ENCODE results near the gene TRPM3.
A peak's percentile ranks its signal among the peaks of the same experiment; 100 is the strongest.
"Not testable (repeated sequence)": the region's sequence is repeated elsewhere in the genome, so short reads cannot be mapped to it uniquely, and the experiment has no call there.

TRPM3 gene

GRCh38 chr9:70747261-70747718 is 374.1 kb downstream of the TRPM3 start:
- no peak for DNase-seq

GRCh38 chr9:70746760-70747159 is 374.7 kb downstream of the TRPM3 start:
- DNase-seq = no peak

- DNase-seq = no peak
Observed at GRCh38 chr9:70746316-70746715, 375.1 kb downstream of the TRPM3 start.

- DNase-seq = not testable (repeated sequence)
Observed at GRCh38 chr9:70724794-70725193, 396.6 kb downstream of the TRPM3 start.

GRCh38 chr9:70724025-70724424 is 397.4 kb downstream of the TRPM3 start:
- DNase-seq = not testable (repeated sequence)

GRCh38 chr9:70706797-70707196 is 414.6 kb downstream of the TRPM3 start:
- not testable (repeated sequence) for DNase-seq

- DNase-seq = no peak
Observed at GRCh38 chr9:70701163-70701562, 420.3 kb downstream of the TRPM3 start.

- DNase-seq = no peak
Observed at GRCh38 chr9:70696694-70697335, 424.6 kb downstream of the TRPM3 start.

- DNase-seq = no peak
Observed at GRCh38 chr9:70694758-70695157, 426.7 kb downstream of the TRPM3 start.

GRCh38 chr9:70693186-70693585 is 428.2 kb downstream of the TRPM3 start:
- DNase-seq = no peak

GRCh38 chr9:70692431-70692830 is 429.0 kb downstream of the TRPM3 start:
- DNase-seq = no peak

- no peak for DNase-seq
Observed at GRCh38 chr9:70688704-70689103, 432.7 kb downstream of the TRPM3 start.

GRCh38 chr9:70683841-70684240 is 437.6 kb downstream of the TRPM3 start:
- no peak for DNase-seq

- no peak for DNase-seq
Observed at GRCh38 chr9:70682298-70682697, 439.1 kb downstream of the TRPM3 start.

- DNase-seq = no peak
Observed at GRCh38 chr9:70679845-70680244, 441.6 kb downstream of the TRPM3 start.

GRCh38 chr9:70678153-70678552 is 443.3 kb downstream of the TRPM3 start:
- peak in 1 of 14 donors; percentile 14 for DNase-seq

GRCh38 chr9:70677055-70677735 is 444.2 kb downstream of the TRPM3 start:
- no peak for DNase-seq

GRCh38 chr9:70675868-70676370 is 445.5 kb downstream of the TRPM3 start:
- no peak for DNase-seq

GRCh38 chr9:70673844-70674243 is 447.6 kb downstream of the TRPM3 start:
- DNase-seq = no peak

- no peak for DNase-seq
Observed at GRCh38 chr9:70672161-70672649, 449.2 kb downstream of the TRPM3 start.

GRCh38 chr9:70668751-70669150 is 452.7 kb downstream of the TRPM3 start:
- peak in 10 of 14 donors; percentile 5 to 85 (median 17) for DNase-seq

- DNase-seq = no peak
Observed at GRCh38 chr9:70658765-70659164, 462.7 kb downstream of the TRPM3 start.

- no peak for DNase-seq
Observed at GRCh38 chr9:70656281-70656680, 465.1 kb downstream of the TRPM3 start.

- DNase-seq = no peak
Observed at GRCh38 chr9:70654144-70654543, 467.3 kb downstream of the TRPM3 start.
